PC-3 (cell line): Measurements from ENCODE around the gene IFNA6.

Experiments used
- CTCF ChIP-seq: fragments of 300-600 bp; sonication (generic); conservative IDR thresholded peaks from 2 replicates; pipeline ENCODE4 v1.5.1; 2017; ENCODE audit warnings: antibody characterized with exemption, low read depth, mild to moderate bottlenecking, low read length
- EZH2 ChIP-seq: fragments of 300-600 bp; sonication (generic); IDR thresholded peaks from one replicate; pipeline ENCODE4 v1.6.1; 2017; ENCODE audit warnings: antibody characterized with exemption, mild to moderate bottlenecking, low read length; ENCODE audit not compliant: unreplicated experiment
- EZH2phosphoT487 ChIP-seq: fragments of 300-600 bp; sonication (generic); IDR thresholded peaks from 2 replicates; pipeline ENCODE4 v1.6.1; 2018; ENCODE audit warnings: mild to moderate bottlenecking, antibody characterized with exemption, low read length, borderline replicate concordance

GRCh38 chr9:21362287-21362686 is 11.6 kb upstream of the IFNA6 start:
- TF ChIP-seq CTCF (no peak), EZH2 (no peak), EZH2phosphoT487 (no peak)
